ENCODE measurements around the gene SLC5A10.

DNA sequence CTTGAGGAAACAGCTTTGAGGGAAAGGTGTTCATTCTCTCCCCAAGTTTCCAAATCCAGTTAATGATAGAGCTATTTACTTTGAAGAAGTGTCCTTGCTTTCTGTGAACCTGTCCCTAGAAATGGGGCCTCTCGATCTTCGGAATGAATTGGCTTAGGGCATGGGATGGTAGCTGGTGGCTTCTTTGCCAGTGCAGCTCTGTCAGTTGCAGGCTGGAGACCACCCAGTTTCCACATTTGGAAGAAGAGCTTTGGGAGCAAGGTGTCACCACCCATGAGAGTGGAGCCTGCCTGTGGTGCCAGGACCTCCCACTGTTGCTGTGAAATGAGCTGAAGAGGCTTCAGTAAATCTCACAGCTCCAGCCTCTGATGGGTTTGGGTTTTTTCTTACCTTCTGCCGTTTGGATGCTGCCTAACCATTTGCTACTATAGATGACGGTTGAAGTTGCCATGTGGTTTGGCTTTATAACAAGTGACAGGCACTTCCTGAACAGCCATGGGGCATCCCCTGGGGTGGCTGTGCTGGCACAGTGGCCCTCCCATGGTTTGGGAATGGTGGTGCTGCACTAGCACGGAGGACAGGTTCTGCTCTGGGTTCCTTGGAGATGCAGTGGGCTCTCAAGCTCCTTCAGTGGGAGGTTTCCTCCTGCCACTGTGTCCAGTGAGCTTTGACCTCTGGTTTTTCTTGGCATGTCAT, 19.5 kb upstream of the SLC5A10 start:
- TF ChIP-seq, protein P1, sequence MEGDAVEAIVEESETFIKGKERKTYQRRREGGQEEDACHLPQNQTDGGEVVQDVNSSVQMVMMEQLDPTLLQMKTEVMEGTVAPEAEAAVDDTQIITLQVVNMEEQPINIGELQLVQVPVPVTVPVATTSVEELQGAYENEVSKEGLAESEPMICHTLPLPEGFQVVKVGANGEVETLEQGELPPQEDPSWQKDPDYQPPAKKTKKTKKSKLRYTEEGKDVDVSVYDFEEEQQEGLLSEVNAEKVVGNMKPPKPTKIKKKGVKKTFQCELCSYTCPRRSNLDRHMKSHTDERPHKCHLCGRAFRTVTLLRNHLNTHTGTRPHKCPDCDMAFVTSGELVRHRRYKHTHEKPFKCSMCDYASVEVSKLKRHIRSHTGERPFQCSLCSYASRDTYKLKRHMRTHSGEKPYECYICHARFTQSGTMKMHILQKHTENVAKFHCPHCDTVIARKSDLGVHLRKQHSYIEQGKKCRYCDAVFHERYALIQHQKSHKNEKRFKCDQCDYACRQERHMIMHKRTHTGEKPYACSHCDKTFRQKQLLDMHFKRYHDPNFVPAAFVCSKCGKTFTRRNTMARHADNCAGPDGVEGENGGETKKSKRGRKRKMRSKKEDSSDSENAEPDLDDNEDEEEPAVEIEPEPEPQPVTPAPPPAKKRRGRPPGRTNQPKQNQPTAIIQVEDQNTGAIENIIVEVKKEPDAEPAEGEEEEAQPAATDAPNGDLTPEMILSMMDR (conservative IDR thresholded peaks at IDR 0.05), result no peak
- TF ChIP-seq ZFX (IDR thresholded peaks at IDR 0.05), result no peak

Measured in C4-2B (cell line).